Epithelial cell of esophagus (primary cell): ENCODE measurements around the gene DOCK4.

Source experiments
- DNase-seq: peaks from one replicate; pipeline ENCODE4 v3.0.0; 2010; ENCODE audit warnings: low read depth
- H3K4me3 ChIP-seq: 2 replicates; pipeline ENCODE4 v1.5.1; 2011; ENCODE audit warnings: mild to moderate bottlenecking, low read length, control low read depth
- TF ChIP-seq, protein P1 (sequence below): IDR thresholded peaks from 2 replicates; pipeline ENCODE4 v1.5.1; 2011; ENCODE audit warnings: low read depth, mild to moderate bottlenecking, low read length, control low read depth, inconsistent platforms; ENCODE audit not compliant: insufficient read depth; ENCODE audit errors: missing control alignments

Gene DOCK4

GRCh38 chr7:111864291-111864976 lies 341.8 kb downstream of the DOCK4 start:
- no peak for DNase-seq
- no peak overlapping the region for H3K4me3 ChIP-seq
- TF ChIP-seq, protein P1, sequence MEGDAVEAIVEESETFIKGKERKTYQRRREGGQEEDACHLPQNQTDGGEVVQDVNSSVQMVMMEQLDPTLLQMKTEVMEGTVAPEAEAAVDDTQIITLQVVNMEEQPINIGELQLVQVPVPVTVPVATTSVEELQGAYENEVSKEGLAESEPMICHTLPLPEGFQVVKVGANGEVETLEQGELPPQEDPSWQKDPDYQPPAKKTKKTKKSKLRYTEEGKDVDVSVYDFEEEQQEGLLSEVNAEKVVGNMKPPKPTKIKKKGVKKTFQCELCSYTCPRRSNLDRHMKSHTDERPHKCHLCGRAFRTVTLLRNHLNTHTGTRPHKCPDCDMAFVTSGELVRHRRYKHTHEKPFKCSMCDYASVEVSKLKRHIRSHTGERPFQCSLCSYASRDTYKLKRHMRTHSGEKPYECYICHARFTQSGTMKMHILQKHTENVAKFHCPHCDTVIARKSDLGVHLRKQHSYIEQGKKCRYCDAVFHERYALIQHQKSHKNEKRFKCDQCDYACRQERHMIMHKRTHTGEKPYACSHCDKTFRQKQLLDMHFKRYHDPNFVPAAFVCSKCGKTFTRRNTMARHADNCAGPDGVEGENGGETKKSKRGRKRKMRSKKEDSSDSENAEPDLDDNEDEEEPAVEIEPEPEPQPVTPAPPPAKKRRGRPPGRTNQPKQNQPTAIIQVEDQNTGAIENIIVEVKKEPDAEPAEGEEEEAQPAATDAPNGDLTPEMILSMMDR, result no peak

GRCh38 chr7:111863269-111863668 lies 342.9 kb downstream of the DOCK4 start:
- no peak overlapping the region for H3K4me3 ChIP-seq
- no peak for DNase-seq
- TF ChIP-seq, protein P1, result no peak

GRCh38 chr7:111860248-111860647 lies 346.0 kb downstream of the DOCK4 start:
- H3K4me3 ChIP-seq, result no peak overlapping the region
- TF ChIP-seq, protein P1, result no peak
- no peak for DNase-seq

DNA sequence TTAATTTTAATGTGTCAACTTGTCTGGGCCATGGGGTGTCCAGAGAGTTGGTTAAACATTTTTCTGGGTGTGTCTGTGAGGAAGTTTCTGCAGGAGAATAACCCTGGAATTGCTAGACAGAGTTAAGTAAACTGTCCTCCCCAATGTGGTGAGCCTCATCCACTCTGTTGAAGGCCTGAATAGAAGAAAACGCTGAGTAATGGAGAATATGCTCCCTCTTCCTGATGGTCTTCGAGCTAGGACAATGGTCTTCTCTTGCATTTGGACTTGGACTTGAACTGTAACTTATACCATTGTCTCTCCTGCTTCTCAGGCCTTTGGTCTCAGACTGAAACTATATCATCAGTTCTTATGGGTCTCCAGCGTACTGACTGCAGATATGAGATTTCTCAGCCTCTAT lies 347.9 kb downstream of the DOCK4 start:
- TF ChIP-seq, protein P1, result no peak
- no peak overlapping the region for H3K4me3 ChIP-seq
- DNase-seq, result no peak

- peak; percentile 40 for DNase-seq
- no peak overlapping the region for H3K4me3 ChIP-seq
- TF ChIP-seq, protein P1, result peak; percentile 45
Observed at GRCh38 chr7:111855842-111856227, 350.4 kb downstream of the DOCK4 start.

DNA sequence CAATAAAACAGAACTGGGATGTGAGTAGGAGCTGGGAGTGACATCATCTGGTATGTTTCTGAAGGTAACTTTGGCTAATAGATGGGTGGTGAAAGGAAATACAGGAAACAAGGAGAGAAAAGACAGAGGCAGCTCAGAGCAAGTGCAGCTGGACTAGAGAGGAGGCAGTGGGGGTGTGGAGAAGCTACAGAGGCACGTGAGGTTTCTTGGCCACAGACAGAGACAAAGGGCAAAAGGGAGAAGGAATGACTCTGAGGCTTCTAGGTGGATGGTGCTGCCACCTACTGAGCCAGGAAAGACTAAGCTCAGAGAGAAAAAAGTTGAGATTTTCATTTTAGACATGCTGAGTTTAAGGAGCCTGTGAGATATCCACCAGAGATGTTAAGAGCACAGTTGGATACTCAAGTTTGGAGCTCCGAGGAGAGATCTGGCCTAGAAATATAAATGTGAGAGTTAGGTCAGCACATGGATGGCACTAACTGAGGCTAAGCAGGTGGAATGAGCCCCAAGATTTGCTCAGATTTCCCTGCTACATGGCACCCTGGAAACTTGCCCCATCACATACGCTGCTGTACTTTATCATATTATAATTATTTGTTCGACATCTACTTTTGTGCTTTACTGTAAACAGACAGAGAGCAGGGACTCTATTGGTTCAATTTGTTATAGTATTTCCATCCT lies 350.9 kb downstream of the DOCK4 start:
- TF ChIP-seq, protein P1, result peak; percentile 79
- DNase-seq, result peak; percentile 56

More for the DNA sequence above, 350.9 kb downstream of the DOCK4 start:
- no peak overlapping the region for H3K4me3 ChIP-seq
